HG02852 (cell line): ENCODE measurements around the gene RAB7B.
"Not testable (repeated sequence)": the region's sequence is repeated elsewhere in the genome, so short reads cannot be mapped to it uniquely, and the experiment has no call there.

ENCODE experiments used
- ATAC-seq: cut with Tn5 transposase; IDR thresholded peaks from one replicate; pipeline ENCODE4 v1.9.1; 2021; ENCODE audit warnings: mild to moderate bottlenecking, moderate library complexity; ENCODE audit not compliant: unreplicated experiment

Gene RAB7B

GRCh38 chr1:206002871-206003801 lies at the start of gene RAB7B:
Gene RAB7B (minus strand): TSS chr1:206003395. CDS start chr1:205994135, 9,260 bp downstream.
- no peak for ATAC-seq

GRCh38 chr1:206052231-206052865 lies 49.2 kb upstream of the RAB7B start:
- not testable (repeated sequence) for ATAC-seq

GRCh38 chr1:206050655-206051235 lies 47.5 kb upstream of the RAB7B start:
- peak; percentile 81 for ATAC-seq

- no peak for ATAC-seq
These were observed 46.9 kb upstream of the RAB7B start for GRCh38 chr1:206049919-206050600.

- ATAC-seq, result peak; percentile 41
These were observed 46.1 kb upstream of the RAB7B start for GRCh38 chr1:206049293-206049692.

GRCh38 chr1:206048582-206048981 lies 45.4 kb upstream of the RAB7B start:
- no peak for ATAC-seq

GRCh38 chr1:206047271-206047670 lies 44.1 kb upstream of the RAB7B start:
- ATAC-seq, result no peak

GRCh38 chr1:206041640-206042039 lies 38.4 kb upstream of the RAB7B start:
- ATAC-seq, result no peak

GRCh38 chr1:206040328-206040727 lies 37.1 kb upstream of the RAB7B start:
- ATAC-seq, result no peak

- no peak for ATAC-seq
These were observed 36.1 kb upstream of the RAB7B start for GRCh38 chr1:206039046-206039973.

- no peak for ATAC-seq
These were observed 34.4 kb upstream of the RAB7B start for GRCh38 chr1:206037581-206037980.

- ATAC-seq, result no peak
These were observed 33.7 kb upstream of the RAB7B start for GRCh38 chr1:206036663-206037455.

- ATAC-seq, result no peak
These were observed 31.8 kb upstream of the RAB7B start for GRCh38 chr1:206035027-206035426.

GRCh38 chr1:206032380-206033140 lies 29.4 kb upstream of the RAB7B start:
- no peak for ATAC-seq

- ATAC-seq, result peak; percentile 78
These were observed 27.5 kb upstream of the RAB7B start for GRCh38 chr1:206030714-206031113.

GRCh38 chr1:206030191-206030590 lies 27.0 kb upstream of the RAB7B start:
- ATAC-seq, result no peak

GRCh38 chr1:206029484-206029883 lies 26.3 kb upstream of the RAB7B start:
- no peak for ATAC-seq

- ATAC-seq, result no peak
These were observed 22.2 kb upstream of the RAB7B start for GRCh38 chr1:206025283-206025820.
